OCI-LY3 (cell line): ENCODE results near the gene CCDC159.
"Not testable (repeated sequence)": the region's sequence is repeated elsewhere in the genome, so short reads cannot be mapped to it uniquely, and the experiment has no call there.

Experiments
- CTCF ChIP-seq: fragments of 200-600, 300-600 bp; sonication (generic); IDR thresholded peaks from 2 replicates; pipeline ENCODE4 v1.5.1; 2014; ENCODE audit warnings: antibody characterized with exemption, low read length, low read depth
- EZH2phosphoT487 ChIP-seq: fragments of 200-600 bp; shearing (Covaris generic); IDR thresholded peaks from 2 replicates; pipeline ENCODE4 v1.6.1; 2018; ENCODE audit warnings: antibody characterized with exemption, mixed run types, low read depth

GRCh38 chr19:11379269-11379845, 33.0 kb downstream of the CCDC159 start:
- not testable (repeated sequence) for TF ChIP-seq CTCF, EZH2phosphoT487
